ACC112 (cell line): ENCODE measurements around the gene C19orf73.
"Not testable (repeated sequence)": the region's sequence is repeated elsewhere in the genome, so short reads cannot be mapped to it uniquely, and the experiment has no call there.

ENCODE experiments used
- H2AFZ ChIP-seq: fragments of 200-600 bp; sonication (generic); one replicate; pipeline ENCODE4 v1.6.0; 2017; ENCODE audit warnings: antibody characterized with exemption, low read length; ENCODE audit not compliant: unreplicated experiment
- H3K27ac ChIP-seq: fragments of 200-600 bp; sonication (generic); 2 replicates; pipeline ENCODE4 v1.5.1; 2014; ENCODE audit warnings: low read depth, mild to moderate bottlenecking, antibody characterized with exemption, low read length, moderate library complexity
- H3K27me3 ChIP-seq: fragments of 200-600 bp; sonication (generic); 2 replicates; pipeline ENCODE4 v1.6.1; 2014; ENCODE audit warnings: mild to moderate bottlenecking, antibody characterized with exemption, low read length, moderate library complexity, mixed read lengths; ENCODE audit not compliant: insufficient read depth
- H3K36me3 ChIP-seq: fragments of 200-600 bp; sonication (generic); 2 replicates; pipeline ENCODE4 v1.6.1; 2016; ENCODE audit warnings: mild to moderate bottlenecking, antibody characterized with exemption, low read length, moderate library complexity, mixed read lengths; ENCODE audit not compliant: insufficient read depth
- H3K4me1 ChIP-seq: fragments of 200-600 bp; sonication (generic); one replicate; pipeline ENCODE4 v1.6.1; 2016; ENCODE audit warnings: low read length, mixed read lengths; ENCODE audit not compliant: insufficient read depth, unreplicated experiment, control insufficient read depth
- H3K4me3 ChIP-seq: fragments of 200-600 bp; sonication (generic); 2 replicates; pipeline ENCODE4 v1.5.1; 2014; ENCODE audit warnings: mild to moderate bottlenecking, low read depth, low read length
- H3K79me2 ChIP-seq: fragments of 200-600 bp; sonication (generic); one replicate; pipeline ENCODE4 v1.6.0; 2016; ENCODE audit warnings: low read length; ENCODE audit not compliant: control insufficient read depth, unreplicated experiment, insufficient read depth

The C19orf73 gene

GRCh38 chr19:49130325-49130724, 11.4 kb upstream of the C19orf73 start:
- Histone ChIP-seq H3K4me1 (no peaks in the 10 kb centered on the region), H3K27ac (no peak overlapping the region), H3K4me3 (no peak overlapping the region), H3K79me2 (no peaks in the 10 kb centered on the region), H3K27me3 (no peaks in the 10 kb centered on the region), H2AFZ (no peak overlapping the region), H3K36me3 (no peaks in the 10 kb centered on the region)

DNA sequence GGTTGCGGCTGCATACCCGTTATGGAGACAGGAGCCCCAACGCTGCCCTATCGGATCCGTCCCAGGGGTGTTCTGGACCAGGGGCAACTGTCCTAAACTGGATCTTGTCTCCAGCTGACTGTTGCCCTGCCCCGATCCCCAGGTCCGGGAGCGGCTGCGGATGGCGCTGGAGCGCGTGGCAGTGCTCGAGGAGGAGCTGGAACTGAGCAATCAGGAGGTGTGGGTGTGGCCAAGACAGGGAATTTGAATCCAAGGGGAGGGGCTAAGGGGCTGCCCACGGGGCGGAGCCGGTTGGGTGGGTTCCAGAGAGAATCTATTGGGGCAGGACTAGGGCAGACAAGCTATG, 10.3 kb upstream of the C19orf73 start:
- Histone ChIP-seq H3K27me3 (no peaks in the 10 kb centered on the region), H2AFZ (no peak overlapping the region), H3K79me2 (no peaks in the 10 kb centered on the region), H3K4me1 (no peaks in the 10 kb centered on the region), H3K27ac (no peak overlapping the region), H3K36me3 (no peaks in the 10 kb centered on the region), H3K4me3 (no peak overlapping the region)

GRCh38 chr19:49128545-49129237, 9.7 kb upstream of the C19orf73 start:
- H3K27ac ChIP-seq: no peak overlapping the region
- peak overlapping the region; percentile 70 for H3K4me3 ChIP-seq
- H3K4me1 ChIP-seq: no peaks in the 10 kb centered on the region
- H3K27me3 ChIP-seq: no peaks in the 10 kb centered on the region
- no peaks in the 10 kb centered on the region for H3K79me2 ChIP-seq
- H3K36me3 ChIP-seq: no peaks in the 10 kb centered on the region
- no peak overlapping the region for H2AFZ ChIP-seq

DNA sequence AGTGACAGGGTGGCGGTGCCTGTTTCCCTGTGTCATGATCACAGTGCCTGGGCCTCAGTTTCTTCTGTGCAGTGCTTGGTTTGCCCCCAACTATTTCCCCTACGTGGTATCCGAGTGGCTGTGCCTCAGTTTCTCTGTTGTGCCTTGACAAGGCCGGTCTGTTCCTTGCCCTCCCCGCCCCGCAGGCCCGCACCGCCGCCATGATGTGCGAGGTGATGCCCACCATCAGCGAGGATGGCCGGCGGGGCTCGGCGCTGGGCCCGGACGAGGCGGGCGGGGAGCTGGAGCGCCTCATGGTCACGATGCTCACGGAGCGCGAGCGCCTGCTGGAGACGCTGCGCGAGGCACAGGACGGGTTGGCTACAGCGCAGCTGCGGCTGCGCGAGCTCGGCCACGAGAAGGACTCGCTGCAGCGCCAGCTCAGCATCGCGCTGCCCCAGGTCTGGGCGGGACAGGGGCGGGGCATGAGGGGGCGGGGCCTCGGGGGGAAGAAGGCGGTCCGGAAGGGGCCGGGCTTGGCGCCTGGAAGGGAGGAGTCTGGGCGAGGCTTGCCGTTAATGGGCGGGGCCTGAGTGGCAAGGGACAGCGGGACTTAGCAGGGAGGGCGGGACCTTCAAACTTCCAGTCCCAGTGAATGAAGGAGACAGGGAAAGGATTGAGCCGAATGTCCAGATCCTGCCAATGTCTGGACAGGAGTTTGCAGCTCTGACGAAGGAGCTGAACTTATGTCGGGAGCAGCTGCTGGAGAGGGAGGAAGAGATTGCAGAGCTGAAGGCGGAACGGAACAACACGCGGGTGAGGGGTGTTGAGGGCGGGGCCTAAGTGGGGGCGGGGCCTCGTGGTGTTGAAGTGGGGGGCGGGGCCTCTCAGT, 9.0 kb upstream of the C19orf73 start:
- Histone ChIP-seq H2AFZ (peak overlapping the region; percentile 72), H3K4me3 (peak overlapping the region; percentile 70), H3K27me3 (no peaks in the 10 kb centered on the region), H3K27ac (peak overlapping the region; percentile 17; the same call in 1 of the 2 replicates), H3K4me1 (no peaks in the 10 kb centered on the region), H3K79me2 (no peaks in the 10 kb centered on the region), H3K36me3 (no peaks in the 10 kb centered on the region)

GRCh38 chr19:49127225-49127624, 8.3 kb upstream of the C19orf73 start:
- H3K27me3 ChIP-seq, H2AFZ ChIP-seq, H3K36me3 ChIP-seq, H3K4me1 ChIP-seq, H3K27ac ChIP-seq, H3K79me2 ChIP-seq, H3K4me3 ChIP-seq: not testable (repeated sequence)

DNA sequence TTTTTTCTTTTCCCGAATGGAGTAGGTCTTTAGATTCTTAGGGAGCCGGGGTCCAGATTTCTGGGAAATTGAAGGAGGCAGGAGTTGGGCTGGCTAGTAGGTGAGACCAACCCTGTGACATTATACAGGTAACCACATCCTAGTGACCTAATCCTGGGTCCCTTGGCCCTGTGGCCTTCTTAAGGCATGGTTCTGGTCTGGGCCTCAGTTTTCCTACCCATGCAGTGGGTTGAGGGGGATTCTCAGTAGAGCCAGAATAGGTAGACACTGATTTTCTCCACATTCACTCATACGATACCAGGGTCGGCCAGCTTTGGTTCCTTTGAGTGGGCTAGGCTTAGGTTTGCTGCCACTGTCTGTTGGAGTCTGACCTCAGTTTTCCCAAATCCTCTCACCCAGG, 7.6 kb upstream of the C19orf73 start:
- Histone ChIP-seq H3K4me3 (no peak overlapping the region), H3K27me3 (no peaks in the 10 kb centered on the region)

DNA sequence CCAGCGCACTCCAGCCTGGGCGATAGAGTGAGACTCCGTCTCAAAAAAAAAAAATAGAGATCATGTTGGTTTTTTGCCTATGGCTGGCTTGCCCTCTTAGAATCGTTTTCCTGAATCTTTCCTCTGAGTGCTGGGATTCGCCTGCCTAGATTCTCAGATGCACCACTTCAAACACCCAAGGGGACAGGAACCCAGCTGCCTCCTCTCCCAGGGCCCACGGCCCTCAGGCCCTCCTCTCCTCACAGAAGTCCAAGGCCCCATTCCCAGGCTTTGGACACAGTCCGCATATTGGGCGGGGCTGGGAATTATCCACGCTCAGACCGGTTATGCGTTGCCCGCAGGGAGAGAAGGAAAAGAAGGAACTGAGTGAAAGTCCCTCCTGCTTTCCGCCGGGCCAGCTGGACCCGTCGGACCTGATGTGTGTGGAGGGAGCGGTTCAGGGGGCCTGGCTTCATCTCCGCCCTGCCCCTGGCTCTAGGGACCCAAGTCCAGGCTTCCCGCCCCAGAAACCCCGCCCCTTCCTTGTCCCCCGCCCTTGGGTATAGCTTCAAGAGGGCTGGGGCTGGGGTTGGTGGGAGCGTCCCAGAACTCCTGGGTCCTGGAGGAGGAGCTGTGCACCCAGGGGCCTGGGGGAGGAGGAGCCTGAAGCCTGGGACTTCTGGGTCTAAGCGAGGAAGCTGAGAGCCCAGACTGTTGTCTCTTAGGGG, 6.2 kb upstream of the C19orf73 start:
- Histone ChIP-seq H3K4me1 (no peaks in the 10 kb centered on the region), H2AFZ (no peak overlapping the region), H3K4me3 (no peak overlapping the region), H3K27ac (no peak overlapping the region), H3K27me3 (peaks cover 8% of the 10 kb centered on the region), H3K36me3 (no peaks in the 10 kb centered on the region), H3K79me2 (no peaks in the 10 kb centered on the region)

More for the DNA sequence above, 7.6 kb upstream of the C19orf73 start:
- Histone ChIP-seq H2AFZ (no peak overlapping the region), H3K79me2 (no peaks in the 10 kb centered on the region), H3K27ac (no peak overlapping the region), H3K4me1 (no peaks in the 10 kb centered on the region), H3K36me3 (no peaks in the 10 kb centered on the region)

GRCh38 chr19:49123285-49123684, 4.3 kb upstream of the C19orf73 start:
- H3K27me3 ChIP-seq, H3K79me2 ChIP-seq, H3K27ac ChIP-seq, H3K4me3 ChIP-seq, H2AFZ ChIP-seq, H3K4me1 ChIP-seq, H3K36me3 ChIP-seq: not testable (repeated sequence)

GRCh38 chr19:49121841-49122240, 2.9 kb upstream of the C19orf73 start:
- not testable (repeated sequence) for H3K36me3 ChIP-seq, H3K27me3 ChIP-seq, H3K27ac ChIP-seq, H3K4me1 ChIP-seq, H2AFZ ChIP-seq, H3K79me2 ChIP-seq, H3K4me3 ChIP-seq

GRCh38 chr19:49120868-49121267, 1.9 kb upstream of the C19orf73 start:
- no peaks in the 10 kb centered on the region for H3K4me1 ChIP-seq
- H3K27ac ChIP-seq: no peak overlapping the region
- no peak overlapping the region for H3K4me3 ChIP-seq

More at GRCh38 chr19:49120868-49121267, 1.9 kb upstream of the C19orf73 start:
- Histone ChIP-seq H3K79me2 (no peaks in the 10 kb centered on the region), H3K27me3 (peaks cover 8% of the 10 kb centered on the region), H2AFZ (no peak overlapping the region), H3K36me3 (no peaks in the 10 kb centered on the region)
